Ammon's horn (tissue), 1 donor: ENCODE data around the gene LTBR.
A peak's percentile ranks its signal among the peaks of the same experiment; 100 is the strongest.

Experiments
- DNase-seq: peaks from one replicate; pipeline ENCODE4 v3.0.0-alpha.2; 2016; ENCODE audit warnings: low spot score

LTBR gene

DNA sequence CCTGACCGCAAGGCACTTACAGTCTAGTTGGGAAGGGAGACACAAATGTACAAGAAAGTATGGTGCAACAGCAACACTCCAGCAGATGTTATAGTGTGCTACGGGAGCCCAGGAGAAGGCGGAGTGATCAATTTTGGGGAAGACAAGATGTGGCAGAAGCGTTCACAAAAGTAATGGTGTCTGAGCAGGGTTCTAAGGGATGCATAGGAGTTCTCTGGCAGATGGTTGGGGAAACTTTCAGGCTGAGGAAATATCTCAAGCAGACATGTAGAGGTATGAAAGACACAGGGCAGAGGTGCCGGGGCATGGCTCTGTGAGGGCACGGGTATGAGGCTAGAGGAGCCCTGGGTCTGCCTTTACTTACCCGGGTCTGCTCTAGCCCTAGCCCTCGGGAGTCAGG lies 37.0 kb upstream of the LTBR start:
- DNase-seq, result no peak

DNA sequence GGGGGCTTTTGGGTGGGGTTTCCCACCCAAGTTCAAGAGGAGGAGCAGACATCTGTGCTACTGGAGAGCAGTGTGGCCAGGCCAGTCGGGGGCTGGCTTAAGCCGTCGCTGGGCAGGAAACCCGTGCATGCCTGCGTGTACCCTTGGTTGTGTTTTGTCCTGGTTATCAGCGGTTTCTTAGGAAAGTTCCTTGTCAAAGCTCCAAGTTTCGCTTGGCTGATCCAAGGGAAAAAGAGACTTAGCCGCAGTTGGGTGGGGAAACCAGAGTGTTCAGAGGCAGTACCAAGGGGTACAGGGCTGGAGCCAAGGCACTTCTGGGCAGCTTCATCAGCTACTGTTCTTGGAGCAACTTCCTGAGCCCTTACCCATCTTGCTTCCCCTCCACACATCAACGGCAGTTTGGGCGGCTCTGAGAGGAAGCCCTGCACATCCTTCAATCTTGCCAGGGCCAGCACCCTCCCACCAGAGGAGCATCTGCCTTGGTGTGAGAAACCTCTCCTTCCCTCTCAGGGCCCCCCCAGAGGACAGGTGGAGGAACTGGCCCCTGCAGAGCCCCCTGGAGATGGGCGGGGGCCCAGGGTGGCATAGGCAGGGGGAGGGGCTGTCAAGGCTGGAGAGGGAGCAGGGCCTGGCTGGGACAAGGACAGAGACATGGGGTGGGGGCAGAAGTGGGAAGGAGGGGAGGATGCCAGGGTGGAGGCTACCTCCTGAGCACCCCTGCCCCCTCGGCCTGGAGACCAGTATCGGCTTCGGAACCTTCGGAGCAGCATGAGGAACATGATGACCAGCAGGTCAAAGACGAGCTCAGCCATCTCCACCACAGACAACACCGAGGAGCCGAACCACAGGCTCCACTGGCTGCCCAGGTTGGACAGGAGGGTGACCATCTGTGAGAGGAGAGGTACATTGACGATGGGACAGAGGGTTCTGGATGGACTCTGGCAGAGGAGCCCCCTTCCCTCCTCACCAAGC lies 36.3 kb upstream of the LTBR start:
- DNase-seq, result no peak

DNA sequence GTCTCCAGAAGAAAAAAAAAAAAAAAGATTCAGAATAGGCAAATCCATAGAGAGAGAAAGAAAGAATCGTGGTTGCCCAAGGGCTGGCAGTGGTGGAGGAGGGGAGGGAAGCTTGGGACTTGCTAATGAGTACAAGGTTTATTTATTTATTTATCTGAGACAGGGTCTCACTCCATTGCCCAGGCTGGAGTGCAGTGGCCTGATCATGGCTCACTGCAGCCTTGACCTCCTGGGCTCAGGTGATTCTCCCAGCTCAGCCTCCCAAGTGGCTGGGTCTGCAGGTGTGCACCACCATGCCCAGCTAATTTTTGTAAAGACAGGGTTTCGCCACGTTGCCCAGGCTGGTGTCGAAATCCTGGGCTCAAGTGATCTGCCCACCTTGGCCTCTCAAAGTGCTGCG lies 32.3 kb upstream of the LTBR start:
- DNase-seq, result no peak

DNA sequence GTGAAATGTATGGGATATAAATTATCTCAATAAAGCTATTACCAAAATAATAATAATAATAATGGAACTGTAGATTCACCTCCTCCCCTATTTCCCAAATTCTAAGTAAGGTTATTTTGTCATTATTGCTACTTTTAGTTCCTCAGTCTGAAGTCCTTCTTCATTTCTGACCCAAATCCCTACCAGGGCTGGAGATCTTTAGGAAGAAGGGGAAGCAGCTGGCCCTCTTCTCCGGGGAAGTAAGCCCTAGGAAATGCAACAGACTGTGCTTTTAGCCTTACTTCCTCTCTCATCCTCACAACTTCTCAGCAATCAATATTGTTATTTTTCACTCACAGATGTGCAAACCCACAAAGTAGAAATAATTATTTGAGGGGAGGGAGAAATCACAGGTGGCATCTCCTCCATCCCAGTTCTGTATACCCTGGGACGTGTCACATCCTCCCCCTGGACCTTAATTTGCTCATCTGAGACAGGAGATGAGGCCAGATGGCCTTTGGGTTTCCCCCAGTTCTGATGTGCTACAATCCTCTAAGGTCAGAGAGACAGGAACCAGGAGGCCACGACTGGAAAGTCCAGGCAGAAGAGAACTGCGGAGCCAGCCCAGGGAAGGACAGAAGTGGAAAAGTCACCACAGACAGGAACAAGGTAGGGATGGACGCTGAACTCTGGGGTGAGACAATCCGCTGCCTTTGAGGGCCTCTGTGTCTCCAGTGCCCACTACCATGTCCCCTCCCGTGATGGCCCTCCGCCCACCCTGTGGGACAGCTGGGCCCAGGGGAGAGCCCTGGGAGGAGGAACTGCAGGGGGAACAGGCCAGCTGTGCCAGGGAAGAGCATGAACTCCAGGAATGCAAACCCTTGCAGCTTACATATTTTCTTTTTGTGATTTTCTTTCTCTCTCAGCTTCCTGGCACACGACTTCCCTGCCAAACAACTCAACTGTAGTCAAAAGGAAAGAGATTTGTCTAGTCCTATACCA lies 31.5 kb upstream of the LTBR start:
- peak; percentile 57 for DNase-seq

DNA sequence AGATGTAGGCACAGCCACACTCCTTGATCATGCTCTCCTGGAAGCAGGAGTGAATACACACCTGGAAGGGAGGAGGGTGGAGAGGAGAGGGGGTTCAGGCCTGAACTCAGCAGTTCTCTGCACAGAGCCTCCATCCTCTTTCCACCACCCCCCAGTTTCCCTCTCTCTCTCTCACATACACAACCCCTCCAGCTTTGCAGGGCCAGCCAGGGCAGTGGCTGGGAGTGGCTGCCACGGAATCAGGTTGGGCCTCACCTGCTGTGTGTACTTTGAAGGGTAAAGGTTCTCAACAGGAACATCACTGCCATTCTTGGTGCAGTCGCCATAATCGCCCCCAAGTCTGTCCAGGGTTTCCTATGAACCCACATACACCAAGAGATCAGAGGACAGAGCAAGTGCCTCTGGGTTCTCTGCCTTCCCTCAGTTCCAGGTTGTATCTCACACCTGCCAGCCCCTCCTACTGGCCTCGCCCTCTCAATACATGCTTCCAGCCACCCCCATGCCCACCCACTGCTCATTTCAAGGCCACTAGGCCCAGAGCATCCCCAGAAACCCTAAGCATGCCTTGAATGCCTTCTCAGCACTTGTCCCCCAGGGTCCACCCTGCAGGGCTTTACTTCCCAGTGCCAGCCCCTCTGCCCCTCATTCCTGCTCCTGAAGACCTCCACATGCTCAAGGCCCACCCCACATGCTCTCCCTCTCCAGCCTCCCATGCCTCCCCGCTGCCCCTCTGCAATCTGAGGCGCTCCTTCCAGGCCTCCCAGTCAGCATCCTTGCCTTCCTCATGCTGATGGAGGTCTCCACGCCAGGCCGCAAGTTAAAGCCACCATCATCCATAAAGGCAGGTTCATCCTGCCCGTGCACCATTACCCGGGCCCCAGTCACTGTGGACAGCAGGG lies 29.2 kb upstream of the LTBR start:
- DNase-seq, result no peak

DNA sequence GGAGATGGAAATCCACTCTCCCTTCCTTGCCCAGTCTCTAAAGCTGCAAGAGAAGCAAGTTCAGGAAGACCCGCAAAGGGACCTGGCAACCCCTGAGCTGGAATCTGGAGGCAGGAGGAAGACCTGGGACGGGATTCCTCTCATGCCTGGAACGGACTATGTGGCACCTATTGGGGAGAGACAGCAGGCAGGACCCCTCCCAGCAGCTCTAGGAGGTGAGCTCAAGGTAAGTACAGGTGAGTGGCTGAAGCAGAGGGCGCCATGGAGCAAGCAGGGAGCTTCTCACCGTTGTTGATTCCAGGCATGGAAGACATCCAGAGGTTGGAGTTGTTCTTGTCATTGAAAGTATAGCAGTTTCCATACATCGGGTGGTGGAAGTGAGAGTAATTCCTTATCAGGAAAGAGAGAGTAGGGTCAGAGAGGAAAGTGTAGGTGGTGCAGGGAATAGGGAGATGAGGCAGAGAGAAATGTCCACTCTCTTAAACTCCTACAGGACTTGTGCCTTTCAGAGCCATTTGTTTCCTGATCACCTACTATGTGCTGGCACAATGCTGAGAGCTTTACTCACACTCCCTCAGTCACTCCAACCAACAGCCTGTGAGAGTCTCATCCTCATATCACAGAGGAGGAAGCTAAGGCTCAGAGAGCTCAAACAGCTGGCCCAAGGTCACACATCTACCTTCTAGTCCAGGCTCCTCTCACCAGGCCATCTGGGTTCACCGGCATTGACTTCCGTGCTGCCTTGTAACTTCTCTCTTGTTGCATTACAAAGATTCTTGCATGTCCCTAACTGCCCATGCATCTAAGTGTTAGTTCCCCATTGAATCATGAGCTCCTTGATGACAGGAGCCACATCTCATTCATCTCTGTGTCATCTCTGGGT lies 28.2 kb upstream of the LTBR start:
- DNase-seq, result no peak

DNA sequence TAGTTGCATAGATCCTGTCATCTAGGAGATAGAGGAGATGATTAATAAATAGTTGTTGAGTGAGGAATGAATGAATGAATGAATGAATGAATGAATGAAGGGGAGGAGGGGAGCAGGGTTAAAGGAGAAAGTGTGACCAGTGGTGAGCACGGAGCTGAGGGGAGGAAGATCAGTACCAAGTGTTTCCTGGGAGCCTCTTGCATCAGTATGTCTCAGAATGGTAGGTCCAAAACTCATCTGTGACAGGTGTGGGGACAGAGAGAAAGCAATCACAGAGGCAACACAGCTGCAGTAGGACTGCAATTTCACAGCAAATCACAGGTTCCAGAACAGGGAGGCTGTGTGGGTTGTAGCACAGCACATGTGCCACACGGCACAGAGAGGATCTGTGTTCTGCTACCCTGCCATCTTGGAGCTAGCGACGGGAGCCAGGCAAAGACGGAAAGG lies 27.6 kb upstream of the LTBR start:
- DNase-seq, result no peak

DNA sequence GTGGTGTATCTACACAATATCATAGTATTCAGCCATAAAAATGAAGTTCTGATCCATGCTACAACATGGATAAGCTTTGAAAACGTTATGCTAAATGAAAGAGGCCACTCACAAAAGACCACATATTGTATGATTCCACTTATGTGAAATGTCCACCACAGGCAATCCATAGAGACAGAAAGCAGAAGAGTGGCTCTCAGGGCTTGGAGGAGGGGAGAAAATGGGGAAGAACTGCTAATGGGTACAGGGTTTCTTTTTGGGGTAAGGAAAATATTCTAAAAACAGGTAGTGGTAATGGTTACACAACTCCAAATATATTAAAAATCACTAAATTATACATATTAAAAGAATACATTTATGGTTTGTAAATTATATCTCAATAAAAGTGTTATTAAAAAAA lies 25.1 kb upstream of the LTBR start:
- no peak for DNase-seq

DNA sequence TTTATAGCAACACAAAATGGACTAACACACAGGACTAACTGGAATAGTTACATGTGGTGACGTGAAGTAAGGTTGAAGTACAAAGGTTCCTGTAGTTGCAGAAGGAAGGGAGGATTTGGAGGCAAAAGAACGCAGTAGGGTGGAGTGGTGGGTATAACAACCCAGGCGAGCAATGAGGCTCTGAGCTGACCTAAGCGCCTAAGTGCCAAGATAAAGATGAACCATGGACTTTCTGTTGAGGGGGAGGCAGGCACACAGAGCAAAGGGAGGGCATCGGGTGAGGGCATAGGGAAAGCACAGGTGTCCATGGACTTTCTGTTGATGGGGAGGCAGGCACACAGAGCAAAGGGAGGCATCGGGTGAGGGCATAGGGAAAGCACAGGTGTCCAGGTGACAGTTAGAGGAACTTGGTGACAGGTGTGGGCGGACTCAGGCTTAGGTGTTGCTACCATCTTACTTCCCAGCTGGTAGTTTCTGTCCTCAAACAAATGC lies 23.8 kb upstream of the LTBR start:
- no peak for DNase-seq

DNA sequence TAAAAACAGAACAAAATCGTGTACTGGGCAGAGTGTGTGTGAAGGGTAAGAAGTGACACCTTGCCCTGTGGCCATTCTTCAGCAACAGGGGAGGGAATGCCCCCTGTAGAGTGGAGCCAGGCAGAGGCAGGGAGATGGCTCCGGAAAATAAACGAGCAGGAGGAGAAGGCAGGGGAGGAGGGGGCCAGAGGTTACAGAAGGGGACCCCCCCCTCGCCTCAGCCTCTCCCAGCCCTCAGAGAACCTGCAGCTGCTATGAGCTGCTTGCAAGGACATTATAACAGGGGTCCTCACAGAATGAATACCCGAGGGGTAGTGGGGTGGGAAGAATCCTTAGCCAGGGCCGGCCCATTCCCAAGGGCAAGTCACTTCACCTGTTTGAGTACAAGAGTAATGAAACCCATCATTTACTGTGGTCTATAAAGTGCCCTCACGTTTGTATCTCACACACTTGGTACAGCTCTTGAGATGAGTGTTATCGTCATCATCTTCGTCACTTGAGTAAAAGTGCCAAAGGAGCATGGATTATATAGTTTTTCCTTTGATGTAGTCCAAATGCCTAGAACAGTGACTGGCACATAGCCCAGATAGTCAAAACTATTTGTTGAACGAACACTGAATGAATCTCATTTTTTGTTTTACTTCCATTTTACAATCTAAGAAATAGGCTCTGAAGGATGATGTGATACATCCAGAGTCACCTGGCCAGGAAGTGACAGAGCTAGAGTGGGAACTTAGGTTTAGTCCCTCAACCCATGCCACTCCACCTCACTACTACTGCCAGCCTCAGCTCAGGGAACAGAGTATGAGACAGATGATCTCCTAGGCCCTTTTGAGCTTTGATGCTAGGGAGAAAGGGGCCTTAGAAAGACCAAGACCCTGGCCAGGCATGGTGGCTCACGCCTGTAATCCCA lies 23.1 kb upstream of the LTBR start:
- DNase-seq, result no peak

DNA sequence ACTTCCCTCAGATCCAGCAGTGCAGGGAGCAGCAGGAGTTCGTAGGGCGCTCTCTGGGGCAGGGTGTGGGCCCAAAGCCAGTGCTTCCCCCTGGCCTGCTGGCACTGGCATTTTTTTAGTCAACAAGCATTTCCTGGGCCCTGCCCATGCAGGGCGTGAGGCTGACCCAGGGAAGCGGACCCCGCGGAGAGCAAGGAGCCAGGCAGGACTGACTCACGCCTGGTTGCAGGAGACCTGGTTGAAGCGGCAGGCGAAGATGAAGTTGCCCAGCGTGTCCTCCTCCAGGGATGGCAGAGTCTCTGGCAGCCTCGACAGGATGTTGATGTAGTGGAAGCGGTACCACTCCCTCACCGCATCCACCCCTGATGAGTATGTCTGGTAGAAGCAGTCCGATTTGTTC lies 22.1 kb upstream of the LTBR start:
- no peak for DNase-seq

DNA sequence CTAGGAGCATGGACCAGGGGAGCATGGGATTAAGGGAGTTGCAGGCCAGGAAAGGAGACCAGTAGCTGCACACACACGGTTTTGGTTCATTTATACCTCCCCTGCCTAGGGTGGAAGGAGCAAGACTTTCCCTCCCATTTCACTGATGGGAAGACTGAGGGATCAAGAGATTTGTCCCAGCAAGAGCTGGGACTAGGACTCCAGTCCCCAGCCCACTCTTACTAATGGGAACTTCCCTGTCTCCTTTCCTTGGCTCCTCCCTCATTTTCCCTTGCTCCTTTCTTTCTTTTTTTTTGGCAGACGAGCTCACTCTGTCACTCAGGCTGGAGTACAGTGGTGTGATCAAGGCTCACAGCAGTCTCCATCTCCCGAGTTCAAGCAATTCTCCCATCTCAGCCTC lies 21.6 kb upstream of the LTBR start:
- no peak for DNase-seq

DNA sequence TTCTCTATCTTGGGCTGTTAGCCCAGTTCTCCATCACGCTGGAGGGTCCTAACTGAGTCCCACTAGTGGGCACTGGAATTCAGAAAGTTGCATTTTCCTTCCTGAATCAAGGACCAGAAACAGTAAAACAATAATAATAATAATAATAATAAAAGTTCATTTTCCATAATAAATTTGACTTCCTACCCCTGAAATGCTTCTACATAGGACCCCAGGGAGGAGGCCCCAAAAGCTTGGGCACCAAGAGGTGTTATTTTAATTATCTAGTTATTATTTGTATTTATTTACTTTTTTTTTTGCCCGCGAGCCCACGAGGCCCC lies 21.0 kb upstream of the LTBR start:
- no peak for DNase-seq

DNA sequence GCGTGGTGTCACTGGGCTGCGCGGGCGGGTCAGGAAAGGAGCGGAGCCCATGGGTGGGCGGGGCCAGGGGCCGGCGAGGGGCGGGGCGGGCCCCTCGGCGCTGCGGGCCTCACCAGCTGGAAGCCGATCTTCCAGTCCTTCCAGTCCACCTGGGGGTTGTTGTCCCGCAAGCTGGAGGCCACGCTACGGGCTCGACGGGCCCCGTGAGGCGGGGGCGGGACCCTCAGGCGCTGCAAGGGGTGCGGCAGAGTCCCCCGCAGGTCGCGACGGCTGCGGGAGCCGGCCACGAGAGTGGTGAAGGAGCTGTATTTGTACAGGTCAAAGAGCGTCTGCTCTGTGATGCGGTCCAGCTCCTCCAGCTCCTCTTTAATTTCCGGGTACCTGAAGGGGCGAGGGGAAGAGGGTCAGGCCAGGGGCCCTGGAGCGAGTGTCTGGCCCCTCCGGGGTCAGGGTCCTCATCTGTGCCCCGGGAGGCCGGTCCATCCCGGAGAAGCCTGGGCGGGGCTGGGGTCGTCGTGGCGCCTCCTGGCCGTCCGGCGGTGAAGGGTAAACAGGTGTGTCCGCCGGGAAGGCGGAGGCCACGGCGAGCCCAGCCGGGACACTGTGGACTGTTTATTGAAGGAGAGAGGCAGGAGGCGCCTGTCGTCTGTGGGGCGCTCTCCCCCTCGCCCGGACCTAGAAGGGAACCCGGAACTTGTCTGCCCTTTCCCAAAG lies 20.5 kb upstream of the LTBR start:
- peak; percentile 50 for DNase-seq

DNA sequence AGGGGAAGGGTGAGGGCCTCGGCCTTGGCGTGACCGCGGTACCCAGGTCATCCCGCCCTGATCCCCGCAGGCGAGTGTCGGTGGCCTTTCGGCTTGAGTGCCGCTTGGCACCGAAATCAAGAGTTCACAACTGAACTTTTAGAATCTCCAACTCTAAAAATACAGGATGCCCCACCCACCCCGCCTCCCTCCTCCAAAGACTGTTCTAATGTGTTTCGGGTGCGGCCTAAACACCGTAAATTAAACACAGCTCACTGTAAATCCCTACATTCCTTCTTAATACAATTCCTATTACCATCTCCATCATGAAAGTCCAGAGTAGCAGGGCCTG lies 20.0 kb upstream of the LTBR start:
- no peak for DNase-seq

DNA sequence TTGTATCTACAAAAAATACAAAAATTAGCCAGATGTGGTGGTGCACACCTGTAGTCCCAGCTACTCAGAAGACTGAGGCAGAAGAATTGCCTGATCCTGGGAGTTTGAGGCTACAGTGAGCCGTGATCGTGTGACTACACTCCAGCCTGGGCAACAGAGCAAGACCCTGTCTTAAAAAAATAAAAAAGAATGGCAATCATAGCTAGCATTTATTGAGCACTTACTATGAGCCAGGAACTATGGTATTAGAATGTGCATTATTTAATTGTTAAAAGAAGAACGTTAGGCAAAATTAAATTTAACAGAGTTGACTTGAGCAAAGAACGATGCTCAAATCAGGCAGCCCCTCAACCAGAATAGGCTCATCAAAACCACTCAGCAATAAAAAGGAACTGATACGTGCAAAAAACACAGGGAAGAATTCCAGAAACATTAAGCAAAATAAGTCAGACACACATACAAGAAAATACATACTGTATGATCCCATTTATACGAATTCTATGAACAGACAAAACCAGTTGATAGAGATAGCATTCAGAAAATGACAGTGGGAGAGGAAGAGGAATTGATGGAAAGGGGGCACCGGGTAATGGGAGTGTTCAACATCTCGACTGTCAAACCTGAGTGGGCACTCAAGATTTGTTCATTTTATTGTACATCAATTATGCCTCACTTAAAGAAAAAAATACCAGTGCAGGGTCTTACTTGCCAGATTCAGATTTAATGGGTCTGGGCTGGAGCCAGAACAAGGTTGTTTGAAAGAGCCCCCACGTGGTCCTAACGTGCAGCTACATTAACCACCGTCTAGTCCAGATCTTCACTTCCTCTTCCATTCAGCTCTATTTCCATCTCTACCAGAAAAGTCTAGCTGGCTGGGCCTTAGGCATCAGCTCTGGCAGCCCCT lies 16.6 kb upstream of the LTBR start:
- peak; percentile 65 for DNase-seq

DNA sequence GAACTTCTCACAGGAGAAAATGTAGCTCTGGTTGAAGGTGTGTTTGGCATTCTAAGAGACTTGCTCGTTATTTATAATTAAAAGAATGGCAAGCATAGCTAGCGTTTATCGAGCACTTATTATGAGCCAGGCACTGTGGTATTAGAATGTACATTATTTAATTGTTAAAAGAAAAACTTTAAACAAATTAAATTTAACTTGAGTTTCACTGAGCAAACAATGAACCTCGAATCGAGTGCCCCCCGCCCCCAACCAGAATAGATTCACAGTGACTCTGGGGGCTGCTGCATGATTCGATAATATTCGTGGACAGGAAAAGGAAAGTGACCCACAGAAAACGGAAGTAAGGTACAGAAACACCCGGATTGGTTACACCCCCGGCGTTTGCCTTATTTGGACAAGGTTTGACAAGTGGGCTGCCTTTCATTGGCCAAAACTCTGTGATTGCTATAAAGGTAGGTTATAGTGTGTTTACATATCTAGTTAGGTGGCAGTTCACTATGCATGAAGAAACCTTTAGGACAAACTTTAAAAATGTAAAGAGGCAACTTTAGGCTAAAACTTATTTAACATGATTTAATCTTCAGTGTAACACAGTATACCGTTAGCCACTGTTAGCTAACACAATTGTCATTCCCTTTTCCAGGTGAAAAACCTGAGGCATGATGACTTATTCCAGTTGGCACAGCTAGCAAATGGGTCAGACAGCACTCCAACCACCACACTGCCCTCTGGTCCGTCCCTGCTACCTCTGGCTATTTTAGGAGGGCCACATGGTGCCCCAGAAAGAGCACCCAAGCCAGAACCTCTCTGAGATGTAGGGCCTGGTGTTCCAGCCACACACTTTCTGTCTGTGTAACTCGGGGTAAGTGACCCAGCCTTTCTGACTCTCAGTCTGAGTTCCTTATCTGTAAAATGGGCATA lies 15.7 kb upstream of the LTBR start:
- DNase-seq, result no peak
